Measurements from ENCODE around the gene TGFBR2.

Gene TGFBR2

DNA sequence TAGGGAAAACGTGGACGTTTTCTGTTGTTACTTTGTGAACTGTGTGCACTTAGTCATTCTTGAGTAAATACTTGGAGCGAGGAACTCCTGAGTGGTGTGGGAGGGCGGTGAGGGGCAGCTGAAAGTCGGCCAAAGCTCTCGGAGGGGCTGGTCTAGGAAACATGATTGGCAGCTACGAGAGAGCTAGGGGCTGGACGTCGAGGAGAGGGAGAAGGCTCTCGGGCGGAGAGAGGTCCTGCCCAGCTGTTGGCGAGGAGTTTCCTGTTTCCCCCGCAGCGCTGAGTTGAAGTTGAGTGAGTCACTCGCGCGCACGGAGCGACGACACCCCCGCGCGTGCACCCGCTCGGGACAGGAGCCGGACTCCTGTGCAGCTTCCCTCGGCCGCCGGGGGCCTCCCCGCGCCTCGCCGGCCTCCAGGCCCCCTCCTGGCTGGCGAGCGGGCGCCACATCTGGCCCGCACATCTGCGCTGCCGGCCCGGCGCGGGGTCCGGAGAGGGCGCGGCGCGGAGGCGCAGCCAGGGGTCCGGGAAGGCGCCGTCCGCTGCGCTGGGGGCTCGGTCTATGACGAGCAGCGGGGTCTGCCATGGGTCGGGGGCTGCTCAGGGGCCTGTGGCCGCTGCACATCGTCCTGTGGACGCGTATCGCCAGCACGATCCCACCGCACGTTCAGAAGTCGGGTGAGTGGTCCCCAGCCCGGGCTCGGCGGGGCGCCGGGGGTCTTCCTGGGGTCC lies at the start of gene TGFBR2:
TSS of gene TGFBR2 (plus strand) at position 301 of the 731 bp plus-strand sequence. CDS start at position 584, 283 bp downstream.
- peak; percentile 86 for DNase-seq

DNA sequence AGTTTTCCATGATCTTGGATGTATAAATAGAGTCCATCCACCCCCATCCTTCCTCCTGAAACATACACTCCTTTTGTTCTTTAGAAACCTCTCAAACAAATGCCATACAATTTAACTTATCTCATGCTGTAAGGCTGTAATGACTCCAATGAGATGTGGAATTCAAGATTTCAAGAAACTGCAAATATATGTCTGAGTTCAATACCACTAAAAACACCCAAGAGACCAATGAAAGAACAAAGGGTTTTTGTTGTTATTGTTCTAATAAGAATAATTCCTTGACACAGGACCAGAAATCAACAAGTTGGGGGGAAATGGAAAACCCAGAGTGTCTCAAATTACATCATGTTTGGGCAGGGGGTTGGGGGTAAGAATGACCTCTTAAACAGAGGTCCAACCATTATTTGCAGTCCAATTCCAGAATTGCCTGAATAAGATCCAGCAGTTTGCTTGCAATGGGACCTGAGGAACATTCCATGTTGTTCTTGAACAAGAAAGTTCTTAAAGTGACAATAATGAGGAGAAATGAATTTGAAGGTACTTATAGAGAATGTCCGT lies 48.6 kb upstream of the TGFBR2 start:
- no peak for DNase-seq

DNA sequence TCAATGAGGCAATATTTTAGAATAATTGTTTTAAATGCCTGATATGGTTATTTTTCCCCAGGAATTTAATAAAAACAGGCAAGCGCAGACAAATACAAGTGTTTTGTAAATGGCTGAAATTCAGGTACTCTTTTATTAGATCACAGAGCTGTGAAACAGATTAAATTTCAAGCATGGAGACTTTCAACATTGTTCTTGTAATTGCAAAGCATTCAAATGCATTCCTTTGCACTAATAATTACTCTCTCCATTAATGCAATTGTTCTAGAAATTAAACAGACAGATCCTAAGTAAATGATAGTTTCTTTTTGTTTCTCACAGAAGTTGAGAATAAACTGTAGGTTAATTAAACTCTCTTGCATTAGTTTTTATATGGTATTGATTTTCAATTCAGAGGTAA lies 42.4 kb upstream of the TGFBR2 start:
- DNase-seq, result no peak

DNA sequence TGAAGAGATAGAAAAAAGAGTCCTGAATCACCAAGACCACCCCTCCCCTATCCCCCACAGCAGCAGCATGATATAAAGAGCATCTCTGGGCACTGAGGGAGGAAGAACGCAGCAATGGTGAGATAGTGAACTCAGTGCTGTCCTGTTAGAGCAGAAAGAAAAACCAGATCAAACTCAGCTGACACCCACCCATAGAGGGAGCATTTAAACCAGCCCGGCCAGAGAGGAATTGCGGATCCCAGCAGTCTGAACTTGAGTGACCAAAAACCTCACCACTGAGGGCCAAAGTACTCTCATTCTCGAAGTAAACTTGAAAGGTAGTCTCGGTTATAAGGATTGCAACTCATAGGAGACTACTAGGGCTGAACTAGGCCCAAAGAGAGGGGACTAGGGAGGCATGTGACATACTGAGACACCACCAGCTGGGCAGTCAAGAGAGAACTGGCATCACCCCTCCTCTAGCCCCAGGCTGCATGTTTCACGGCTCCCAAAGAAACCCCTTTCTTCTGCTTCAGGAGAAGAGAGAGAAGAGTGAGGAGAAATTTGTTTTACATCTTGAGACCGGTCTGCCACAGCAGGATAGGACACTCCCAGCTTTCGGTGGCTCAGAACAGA lies 39.2 kb upstream of the TGFBR2 start:
- DNase-seq, result no peak

DNA sequence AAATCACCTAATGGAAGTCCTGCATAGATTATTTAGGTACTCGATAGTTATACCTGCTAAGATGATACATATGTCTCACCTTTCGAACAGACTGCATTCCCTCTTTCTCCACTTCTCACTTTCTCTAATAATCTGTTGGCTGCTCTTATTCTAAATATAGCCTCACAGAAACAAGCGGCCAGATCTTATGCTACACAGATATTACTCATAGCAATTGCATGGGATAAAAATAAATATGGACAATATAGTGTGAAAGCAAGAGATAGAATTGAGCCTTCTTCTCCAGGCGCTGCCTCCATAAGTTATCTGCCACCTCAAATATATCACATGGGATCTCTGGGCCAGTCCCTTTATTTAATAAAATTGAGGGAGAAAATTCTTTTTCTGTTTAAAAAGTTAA lies 29.5 kb upstream of the TGFBR2 start:
- DNase-seq, result no peak

DNA sequence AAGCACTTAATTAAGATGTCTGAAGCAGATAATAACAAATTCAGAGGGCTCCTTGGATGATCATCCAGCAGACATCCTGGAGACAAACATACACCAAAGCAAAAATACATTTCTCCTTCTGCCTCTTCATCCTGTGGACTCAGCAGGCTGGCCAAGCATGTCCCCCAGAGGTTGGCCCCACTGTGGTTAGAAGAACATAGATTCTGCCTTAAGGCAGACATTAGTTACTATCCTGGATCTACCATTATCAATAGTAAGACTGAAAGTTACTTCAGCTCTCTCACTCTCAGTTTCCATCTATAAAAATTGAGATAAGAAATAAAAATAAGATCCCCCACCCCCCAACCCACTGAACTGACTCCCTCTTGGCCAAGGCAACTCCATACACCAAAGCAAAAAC lies 28.6 kb upstream of the TGFBR2 start:
- DNase-seq, result no peak

DNA sequence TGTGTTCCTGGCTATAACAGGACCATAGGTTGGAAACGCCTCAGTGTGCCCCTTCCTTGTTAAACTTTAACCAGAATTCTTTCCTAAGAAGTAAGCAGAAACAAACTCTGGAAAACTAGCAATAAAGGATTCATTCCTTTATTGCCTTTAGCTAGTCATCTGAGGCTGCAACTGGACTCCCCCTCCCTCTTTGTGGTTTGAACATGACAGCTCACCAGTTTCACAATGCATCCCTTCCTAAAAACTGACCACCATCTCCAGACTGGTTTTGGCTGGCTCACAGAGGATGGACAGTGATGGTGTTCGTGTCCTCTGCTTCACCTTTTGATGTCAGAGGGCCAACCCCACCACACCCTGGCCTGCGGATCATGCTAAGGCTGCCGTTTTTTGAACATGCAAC lies 27.9 kb upstream of the TGFBR2 start:
- DNase-seq, result no peak

DNA sequence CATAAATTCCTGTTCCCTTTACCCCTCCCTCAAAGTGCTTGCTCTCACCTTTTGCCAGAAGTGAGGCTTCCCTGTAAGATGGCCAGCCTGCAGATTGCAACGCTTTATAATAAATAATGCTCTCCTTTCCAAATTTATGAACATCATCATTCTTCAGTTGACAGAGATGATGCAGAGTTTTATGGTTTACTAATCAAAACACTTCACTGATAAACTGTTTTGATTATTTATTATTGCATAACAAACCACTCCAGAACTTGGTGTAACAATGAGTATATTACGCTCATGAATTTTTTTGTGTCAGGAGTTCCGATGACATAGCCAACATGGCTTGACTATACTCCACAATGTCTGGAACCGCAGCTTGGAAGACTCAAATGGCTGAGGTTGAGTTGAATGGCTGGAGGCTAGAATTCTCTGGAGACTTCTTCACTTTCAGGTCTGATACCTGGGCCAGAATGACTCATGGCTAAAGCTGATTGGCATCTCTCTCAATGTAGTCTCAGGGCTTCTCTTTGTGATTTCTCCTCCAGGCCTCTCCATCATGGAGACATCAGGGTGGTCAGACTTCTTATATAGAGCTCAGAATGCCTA lies 27.3 kb upstream of the TGFBR2 start:
- no peak for DNase-seq

DNA sequence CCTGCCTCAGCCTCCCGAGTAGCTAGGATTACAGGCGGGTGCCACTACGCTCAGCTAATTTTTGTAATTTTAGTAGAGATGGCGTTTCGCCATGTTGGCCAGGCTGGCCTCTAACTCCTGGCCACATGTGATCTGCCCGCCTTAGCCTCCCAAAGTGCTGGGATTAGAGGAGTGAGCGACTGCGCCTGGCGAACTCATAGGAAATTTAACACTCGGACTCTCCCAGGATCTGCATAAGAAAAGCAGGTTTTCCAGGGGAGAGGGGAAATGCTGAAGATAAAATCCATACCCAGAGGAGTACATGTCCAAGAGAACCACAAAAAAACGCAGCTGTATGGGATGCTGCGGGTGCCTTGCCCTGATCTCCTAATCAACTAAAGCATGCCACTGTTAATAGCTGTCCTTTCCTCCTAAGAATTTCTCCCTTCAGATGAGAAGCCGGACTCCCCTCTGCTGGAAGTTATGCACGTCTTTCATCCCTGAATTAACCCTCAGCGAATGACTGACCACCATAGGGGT lies 25.3 kb upstream of the TGFBR2 start:
- no peak for DNase-seq

DNA sequence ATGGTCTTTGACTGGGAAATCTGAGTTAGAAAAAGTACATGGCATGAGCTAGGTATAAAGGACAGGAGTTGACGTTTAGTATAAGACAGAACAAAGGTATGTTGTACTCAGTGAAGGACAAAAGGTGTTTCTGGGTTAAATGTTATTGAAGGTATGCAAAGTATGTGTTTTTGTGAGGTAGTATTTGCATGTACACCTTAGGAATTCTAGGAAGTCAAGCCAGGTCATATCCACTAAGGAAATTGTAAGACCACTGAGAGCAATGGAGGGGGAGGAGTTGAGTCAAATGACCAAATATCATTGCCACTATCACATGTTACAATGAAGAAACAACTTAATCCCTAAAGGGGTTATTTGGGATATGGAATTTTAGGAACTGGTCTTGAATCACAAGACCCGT lies 24.4 kb upstream of the TGFBR2 start:
- no peak for DNase-seq

DNA sequence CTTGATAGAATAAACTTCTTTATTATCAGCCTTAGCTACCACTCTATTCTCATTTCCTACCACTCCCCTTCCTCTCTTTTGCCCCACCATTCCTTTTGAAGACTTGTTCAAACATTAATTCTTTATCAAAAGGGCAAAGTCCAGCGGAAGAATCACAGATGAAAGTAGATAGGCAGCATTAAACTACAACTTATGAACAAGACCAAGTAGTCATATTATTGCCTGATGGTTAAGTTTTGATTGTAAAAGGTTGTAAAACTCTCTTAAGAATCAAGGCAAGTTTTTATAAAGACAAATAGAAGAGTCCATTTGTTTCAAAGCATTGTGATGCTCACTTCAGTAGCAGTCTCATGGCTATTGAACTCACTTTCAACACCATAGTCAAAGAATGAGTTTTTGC lies 22.4 kb upstream of the TGFBR2 start:
- no peak for DNase-seq

DNA sequence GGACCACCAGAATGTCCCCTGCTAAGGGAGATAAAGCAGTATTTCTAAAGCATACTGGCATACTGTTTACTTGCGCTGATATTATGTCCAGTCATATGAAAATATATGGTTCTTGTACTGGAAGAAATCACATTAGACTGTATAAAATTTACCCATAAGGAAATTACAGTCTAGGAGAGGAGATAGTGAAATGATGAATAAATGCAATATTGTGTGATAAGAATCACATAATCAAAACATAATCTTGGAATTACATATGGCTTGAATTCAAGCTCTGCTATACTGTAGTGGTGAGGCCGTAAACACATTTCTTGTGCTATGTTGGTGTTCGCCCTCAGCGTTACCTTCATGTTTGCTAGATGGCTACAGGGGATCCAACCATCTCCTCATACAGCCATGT lies 20.7 kb upstream of the TGFBR2 start:
- DNase-seq, result no peak

DNA sequence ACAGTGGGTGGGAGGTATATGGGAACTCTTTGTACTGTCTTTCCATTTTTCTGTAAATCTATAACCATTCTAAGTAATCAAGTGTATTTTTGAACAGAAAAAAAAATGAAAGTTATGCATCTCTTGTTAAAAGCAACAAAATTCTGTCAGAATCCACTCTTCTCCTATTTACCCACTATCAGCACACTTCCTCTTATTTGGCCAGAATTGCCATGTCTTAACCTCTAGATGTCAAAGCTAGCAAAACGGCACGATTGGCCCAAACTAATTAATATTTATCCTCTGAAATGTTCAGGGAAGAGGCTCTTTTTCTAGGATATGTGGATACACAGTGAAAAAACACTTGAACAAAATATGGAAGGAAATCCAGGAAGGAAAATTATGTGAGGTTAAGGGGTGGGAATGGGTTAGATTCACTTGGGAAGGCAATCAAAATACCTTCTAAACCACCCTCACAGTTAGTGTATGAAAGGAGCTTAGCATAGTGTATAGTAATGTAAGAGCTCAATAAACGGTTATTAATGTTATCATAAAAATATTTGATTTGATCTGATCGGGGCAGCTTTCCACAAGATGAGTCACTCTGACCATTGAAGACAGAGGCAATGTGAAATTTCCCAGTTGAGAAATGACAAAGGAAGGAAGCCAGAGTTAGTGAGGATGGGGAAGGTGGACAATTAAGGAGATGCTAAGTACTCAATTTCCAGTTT lies 20.1 kb upstream of the TGFBR2 start:
- no peak for DNase-seq

DNA sequence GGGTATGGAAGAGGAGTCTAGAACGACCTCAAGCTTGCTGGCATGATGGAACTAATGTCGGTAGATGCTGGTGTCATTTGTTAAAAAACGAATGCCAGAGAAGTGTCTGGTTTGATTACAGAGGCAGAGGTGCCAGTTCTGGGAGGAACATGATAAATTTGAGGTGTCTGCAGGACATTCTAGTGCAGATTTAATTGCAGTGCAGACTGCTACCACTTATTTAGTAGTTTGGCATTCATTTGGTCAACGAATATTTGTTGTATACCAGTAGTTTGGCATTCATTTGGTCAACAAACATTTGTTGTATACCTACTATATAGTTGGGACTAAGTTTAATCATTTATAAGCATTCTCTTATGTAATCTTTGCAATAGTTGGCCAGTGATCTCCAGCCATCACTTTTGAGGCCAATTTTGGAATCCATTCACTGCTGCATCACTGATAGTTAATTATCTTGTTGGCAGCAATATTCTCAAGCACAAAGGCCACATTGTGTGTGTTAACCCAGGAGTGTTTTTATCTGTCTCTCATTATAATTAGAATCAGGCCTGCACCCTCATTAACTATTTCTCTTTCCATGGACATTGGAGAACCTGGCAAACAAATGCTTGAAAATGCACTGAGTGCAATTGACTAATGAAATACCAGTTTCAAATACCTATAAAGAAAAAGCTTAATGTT lies 19.5 kb upstream of the TGFBR2 start:
- no peak for DNase-seq

DNA sequence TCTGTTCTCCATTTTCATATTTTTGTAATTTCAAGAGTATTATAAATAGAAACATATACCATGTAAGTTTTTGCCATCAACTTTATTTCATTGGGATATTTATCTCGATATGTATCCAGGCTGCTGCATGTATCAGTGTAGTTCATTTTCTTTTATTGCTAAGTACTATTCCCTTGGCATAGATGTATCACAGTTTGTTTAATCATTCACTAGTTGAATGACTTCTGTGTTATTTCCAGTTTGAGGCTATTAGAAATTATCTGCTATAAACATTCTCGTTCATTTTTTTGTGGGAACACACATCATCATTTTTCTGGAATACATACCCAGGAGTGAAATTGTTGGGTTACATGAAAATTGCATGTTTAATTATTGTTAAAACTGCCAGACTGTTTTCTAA lies 18.5 kb upstream of the TGFBR2 start:
- no peak for DNase-seq

DNA sequence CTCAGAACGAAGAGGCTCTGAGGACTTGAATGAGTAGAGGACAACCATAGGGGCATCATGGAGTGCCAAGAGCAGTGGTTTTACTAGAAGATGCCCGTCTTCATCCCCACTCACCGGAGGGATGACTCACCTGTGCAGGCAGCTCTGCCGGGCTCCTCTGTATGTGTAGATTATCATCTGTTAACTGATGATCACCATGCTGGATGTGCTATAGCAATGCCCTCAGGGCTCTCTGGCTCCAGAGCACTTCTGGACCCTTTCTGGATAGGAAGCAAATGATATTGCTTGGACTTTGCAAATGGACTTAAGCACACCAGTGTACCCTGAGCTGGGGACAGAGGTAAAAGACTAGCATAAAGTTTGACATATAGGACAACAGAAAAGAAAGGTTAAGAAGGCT lies 10.2 kb upstream of the TGFBR2 start:
- no peak for DNase-seq

DNA sequence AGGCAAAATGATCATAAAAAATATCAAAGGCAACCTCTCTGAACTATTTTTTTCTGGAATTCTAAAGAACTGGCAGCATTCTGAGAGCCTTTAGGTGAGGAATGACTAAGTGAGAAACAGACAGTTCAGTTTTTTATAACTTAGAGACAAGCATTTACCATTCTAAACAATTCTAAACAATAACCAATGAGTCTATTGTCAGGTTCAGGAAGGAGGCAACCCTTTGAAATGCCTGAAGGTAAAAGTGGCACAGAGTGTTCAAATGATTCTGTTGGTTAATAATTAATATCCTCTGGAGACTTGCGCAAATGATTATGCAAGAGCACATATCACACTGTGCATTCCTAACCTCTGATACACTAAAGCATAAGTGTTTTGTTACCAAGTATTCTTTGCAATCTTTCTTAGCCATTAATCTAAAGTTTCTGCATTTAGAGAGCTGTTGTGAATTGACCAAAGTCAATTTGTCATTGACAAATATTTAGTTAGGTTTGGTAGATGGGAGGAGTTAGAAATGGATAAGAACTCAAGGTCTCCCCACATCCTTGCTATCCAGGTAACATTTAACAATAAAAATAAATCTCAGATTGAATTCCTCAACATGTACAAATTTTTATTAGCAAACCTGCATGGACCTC lies 9.2 kb upstream of the TGFBR2 start:
- DNase-seq, result no peak

DNA sequence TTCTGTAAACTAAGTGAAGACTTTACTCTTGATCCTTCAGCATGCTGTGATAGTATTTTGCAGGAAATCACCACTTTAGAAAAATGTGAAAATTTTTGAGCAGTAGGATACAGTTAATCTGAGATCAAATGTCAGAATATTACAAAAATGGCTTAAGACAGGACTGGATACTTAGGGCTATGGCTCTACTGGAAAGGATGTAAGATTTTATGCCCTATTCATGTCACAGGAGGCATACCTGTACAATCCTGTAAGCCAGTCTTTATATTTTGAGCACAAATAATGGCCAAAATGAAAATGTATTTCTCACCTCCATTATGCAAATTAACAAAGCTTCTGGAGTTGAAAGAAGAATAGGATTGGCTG lies 8.6 kb upstream of the TGFBR2 start:
- DNase-seq, result no peak

DNA sequence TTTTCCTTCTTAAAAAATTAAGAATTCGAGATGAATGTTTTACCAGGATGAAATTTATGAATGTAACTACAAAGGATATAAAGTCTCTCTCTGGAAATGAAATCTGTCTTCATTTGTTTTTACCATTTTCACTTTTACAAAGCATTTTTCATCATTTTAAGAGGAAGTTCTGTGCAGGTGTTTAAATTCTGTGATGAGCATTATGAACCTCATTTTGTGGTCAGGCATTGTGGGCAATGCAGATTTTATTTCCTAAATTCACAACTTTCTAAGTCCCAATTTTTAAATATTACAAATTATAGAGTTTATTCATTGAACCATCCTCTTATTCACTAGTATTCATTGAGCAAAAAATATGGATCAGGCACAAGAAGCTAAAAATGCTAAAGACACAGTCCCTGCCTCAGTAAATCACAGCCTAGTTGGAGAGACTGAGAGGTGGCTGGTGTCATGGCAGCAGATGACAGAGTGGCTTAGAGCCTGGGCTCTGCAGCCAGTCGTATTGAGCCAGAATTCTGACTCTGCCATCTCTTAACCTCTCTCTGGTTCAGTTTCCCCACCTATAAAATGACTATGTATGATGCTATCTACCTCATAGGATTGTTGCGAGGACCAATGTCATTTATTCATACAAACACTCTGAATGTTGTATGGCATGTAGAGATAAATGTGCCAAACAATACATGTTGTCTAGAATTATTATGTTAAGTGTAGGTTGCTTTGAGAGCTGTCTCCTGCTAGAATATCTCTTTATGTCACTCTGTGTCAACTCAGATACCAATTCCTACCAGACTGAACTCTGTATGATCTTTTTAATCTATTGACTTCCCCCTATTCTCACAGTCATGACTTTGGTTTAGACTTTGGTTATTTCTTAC lies 7.5 kb upstream of the TGFBR2 start:
- DNase-seq, result no peak

DNA sequence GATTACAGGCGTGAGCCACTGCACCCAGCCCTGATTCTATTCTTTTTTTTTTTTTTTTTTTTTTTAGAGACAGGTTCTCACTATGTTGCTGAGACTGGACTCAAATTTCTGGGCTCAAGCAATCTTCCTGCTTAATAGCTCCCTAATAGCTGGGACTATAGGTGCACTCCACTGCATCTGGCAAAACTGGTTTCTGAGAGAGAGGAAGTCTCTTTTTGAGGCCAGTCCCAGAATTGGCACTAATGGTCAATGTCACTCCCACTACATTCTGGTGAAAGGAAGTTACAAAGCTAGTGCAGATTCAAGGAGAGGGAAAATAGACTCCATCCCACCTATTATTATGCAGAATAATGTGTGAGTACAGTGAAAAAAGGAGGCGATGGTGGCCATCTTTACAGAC lies 5.8 kb upstream of the TGFBR2 start:
- no peak for DNase-seq

DNA sequence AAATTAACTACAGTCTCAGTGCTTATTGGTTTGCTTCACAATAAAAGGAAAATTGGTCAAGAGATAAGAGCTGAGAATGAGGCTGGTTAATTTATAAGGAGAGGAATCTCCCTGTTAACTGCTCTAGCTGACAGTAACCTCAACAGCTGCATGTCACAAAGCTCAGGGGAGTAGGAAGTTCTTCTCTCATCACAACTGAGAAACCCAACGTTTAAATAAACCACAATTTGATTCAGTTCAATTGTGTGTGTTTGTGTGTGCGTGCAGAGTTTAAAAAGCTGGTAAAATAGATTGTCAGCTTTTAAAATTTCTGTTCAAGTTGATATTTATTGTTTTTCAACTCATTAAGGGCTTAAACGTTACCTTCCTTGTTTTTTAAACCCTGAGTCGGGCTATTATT lies 3.5 kb upstream of the TGFBR2 start:
- DNase-seq, result no peak

Measured in activated T-cell treated with anti-CD3 and anti-CD28 coated beads, Interleukin-2, amount 50 U/mL, for 1 hour (primary cell).